GM10266 (cell line): Measurements from ENCODE around the gene FOXK2.

Experiments used
- DNase-seq: peaks from one replicate; pipeline ENCODE4 v3.0.0; 2012; ENCODE audit errors: extremely low spot score
- CTCF ChIP-seq: IDR thresholded peaks from 2 replicates; pipeline ENCODE4 v1.5.1; 2012; ENCODE audit warnings: mild to moderate bottlenecking, low read depth; ENCODE audit not compliant: control insufficient read depth, insufficient read depth; ENCODE audit errors: missing control alignments

FOXK2 gene

GRCh38 chr17:82592289-82592766 lies 72.8 kb downstream of the FOXK2 start:
- DNase-seq: no peak
- TF ChIP-seq CTCF: no peak

GRCh38 chr17:82592767-82593589 lies 73.4 kb downstream of the FOXK2 start:
- DNase-seq: no peak
- TF ChIP-seq CTCF: no peak

GRCh38 chr17:82593590-82594087 lies 74.1 kb downstream of the FOXK2 start:
- TF ChIP-seq CTCF: no peak
- no peak for DNase-seq

- no peak for DNase-seq
- TF ChIP-seq CTCF: no peak
Measured at GRCh38 chr17:82594571-82594970, 75.0 kb downstream of the FOXK2 start.

GRCh38 chr17:82595893-82596292 lies 76.4 kb downstream of the FOXK2 start:
- no peak for TF ChIP-seq CTCF
- no peak for DNase-seq

GRCh38 chr17:82596296-82596695 lies 76.8 kb downstream of the FOXK2 start:
- no peak for TF ChIP-seq CTCF
- no peak for DNase-seq
